CD4-positive, alpha-beta memory T cell (primary cell): ENCODE results near the gene PROSER2. TPM values are rescaled to one million over a fixed set of nuclear protein-coding genes. Genes with fewer than 3 reads are reported as not detected.

Experiments
- CTCF ChIA-PET: fragments of 350-600 bp; sonication (Branson Sonifier 250); formaldehyde crosslinking; loops from one replicate; lab custom pipeline; 2021; ENCODE audit warnings: inconsistent platforms; ENCODE audit not compliant: partially characterized antibody; lab: Charles Lee
- POLR2A ChIA-PET: fragments of 350-600 bp; sonication (Branson Sonifier 250); formaldehyde crosslinking; loops from one replicate; lab custom pipeline; 2021; ENCODE audit not compliant: partially characterized antibody; lab: Charles Lee
- DNase-seq, 5 donors: peaks; one replicate each; pipeline versions ENCODE4 v3.0.0 to v3.0.0-alpha.2; 2020 to 2022; ENCODE audit warnings: mixed read lengths in 1 of 5
- H3K27ac ChIP-seq: one replicate; pipeline ENCODE4 v1.7.0; 2013; ENCODE audit warnings: low read depth, low read length
- H3K27me3 ChIP-seq: 2 replicates; pipeline ENCODE4 v1.7.0; 2013; ENCODE audit warnings: mild to moderate bottlenecking, low read length, moderate library complexity; ENCODE audit not compliant: insufficient read depth
- H3K36me3 ChIP-seq: 2 replicates; pipeline ENCODE4 v1.7.0; 2013; ENCODE audit warnings: mild to moderate bottlenecking, low read length, moderate library complexity; ENCODE audit not compliant: insufficient read depth
- H3K4me1 ChIP-seq: 2 replicates; pipeline ENCODE4 v1.7.0; 2013; ENCODE audit warnings: mild to moderate bottlenecking, low read length, moderate library complexity; ENCODE audit not compliant: insufficient read depth
- H3K4me3 ChIP-seq, 2 donors: one replicate each; pipeline ENCODE4 v1.7.0; 2013; ENCODE audit warnings: low read length in 2 of 2, mild to moderate bottlenecking in 1 of 2
- H3K9me3 ChIP-seq, 2 donors: one replicate each; pipeline ENCODE4 v1.7.0; 2013; ENCODE audit warnings: low read length in 2 of 2, control low read depth in 1 of 2; ENCODE audit not compliant: control insufficient read depth in 1 of 2
- H3K27ac Mint-ChIP-seq, 7 donors: one replicate each; pipeline ENCODE4 v1.8.0; 2020 to 2021; ENCODE audit warnings: mixed read lengths in 7 of 7, mild to moderate bottlenecking in 6 of 7, inconsistent platforms in 3 of 7, moderate library complexity in 3 of 7
- H3K27me3 Mint-ChIP-seq, 2 donors: one replicate each; pipeline ENCODE4 v1.8.0; 2020 to 2021; ENCODE audit warnings: mixed read lengths in 2 of 2
- H3K36me3 Mint-ChIP-seq, 2 donors: one replicate each; pipeline ENCODE4 v1.8.0; 2020 to 2021; ENCODE audit warnings: mixed read lengths in 2 of 2, inconsistent platforms in 1 of 2, mild to moderate bottlenecking in 1 of 2
- H3K4me1 Mint-ChIP-seq, 4 donors: one replicate each; pipeline ENCODE4 v1.8.0; 2020 to 2021; ENCODE audit warnings: mixed read lengths in 4 of 4, mild to moderate bottlenecking in 1 of 4
- H3K4me3 Mint-ChIP-seq, 8 donors: one replicate each; pipeline ENCODE4 v1.8.0; 2020 to 2021; ENCODE audit warnings: mixed read lengths in 8 of 8, mild to moderate bottlenecking in 7 of 8, moderate library complexity in 6 of 8, inconsistent platforms in 3 of 8
- H3K9me3 Mint-ChIP-seq, 8 donors: one replicate each; pipeline ENCODE4 v1.8.0; 2020 to 2021; ENCODE audit warnings: mixed read lengths in 8 of 8, mild to moderate bottlenecking in 5 of 8, inconsistent platforms in 3 of 8, moderate library complexity in 1 of 8
- intact Hi-C: fragments of 100-400 bp; cut with micrococcal nuclease; formaldehyde crosslinking; loops from one replicate; pipeline ENCODE4 v1.15.1; 2023
- polyA plus RNA-seq, 2 donors: library from polyadenylated mRNA; unstranded; fragments of 300-500 nt; fragmentation: Illumina TruSeq; gene quantifications; one replicate each; pipeline ENCODE4 v1.2.3, GENCODE V29; 2021
- total RNA-seq, 2 experiments: library from RNA; stranded (reverse); gene quantifications; one replicate each; pipeline ENCODE4 v1.2.3, GENCODE V29; 2021

PROSER2 gene
- total and polyA plus RNA-seq, 4 experiments from 2014 or later, result 0.18 to 1.3 (median 0.78) TPM

DNA sequence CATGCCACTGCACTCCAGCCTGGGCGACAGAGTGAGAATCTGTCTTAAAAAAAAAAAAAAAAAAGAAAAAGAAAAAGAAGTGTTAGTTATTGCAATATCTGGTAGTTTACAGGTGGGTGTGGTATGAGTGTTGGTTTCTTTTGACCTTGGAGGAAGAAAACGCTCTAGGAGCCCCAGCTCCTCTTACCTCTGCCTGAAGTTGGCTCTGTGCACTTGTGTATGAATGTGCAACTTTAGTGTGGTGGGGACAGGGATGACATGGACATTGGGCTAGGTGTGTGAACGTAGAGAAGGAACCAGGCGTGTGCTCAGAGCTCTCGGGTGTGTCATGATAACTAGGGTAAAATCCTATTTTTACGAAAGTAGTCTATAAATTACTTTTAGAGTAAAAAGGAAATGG lies 11.9 kb downstream of the PROSER2 start:
- DNase-seq, result no peak
- CTCF ChIA-PET, result no interaction called here
- H3K36me3 ChIP-seq, result no peaks in the 10 kb centered on the region

DNA sequence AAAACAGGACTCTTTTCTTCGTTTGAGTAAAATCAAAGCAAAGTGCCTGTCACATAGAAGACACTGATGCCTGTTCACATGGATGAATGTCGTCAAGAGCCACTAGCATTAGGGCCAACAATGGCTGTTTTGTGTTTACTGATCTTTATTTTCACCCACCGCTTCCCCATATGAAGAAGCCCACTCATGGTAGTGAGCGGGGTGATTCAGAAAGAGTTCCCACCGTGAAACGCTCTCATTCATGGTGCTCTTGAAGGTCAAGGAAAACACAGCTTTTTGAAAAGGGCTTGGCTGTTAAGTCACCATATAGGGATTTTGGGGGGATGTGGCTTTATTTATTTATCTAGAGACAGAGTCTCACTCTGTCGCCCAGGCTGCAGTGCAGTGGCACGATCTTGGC lies 12.5 kb downstream of the PROSER2 start:
- Histone ChIP-seq H3K9me3 (no peaks in the 10 kb centered on the region), H3K4me3 (no peak overlapping the region), H3K36me3 (no peaks in the 10 kb centered on the region), H3K4me1 (peaks cover 9% of the 10 kb centered on the region), H3K27ac (no peak overlapping the region), H3K27me3 (no peaks in the 10 kb centered on the region)
- Mint-ChIP-seq H3K27me3 (peaks cover 11 to 19% of the 10 kb centered on the region in 2 donors), H3K36me3 (no peaks in the 10 kb centered on the region), H3K27ac (no peak overlapping the region), H3K4me1 (peaks cover 2 to 11% (median 5%) of the 10 kb centered on the region in 4 donors), H3K4me3 (no peak overlapping the region), H3K9me3 (no peaks in the 10 kb centered on the region)
- CTCF ChIA-PET, result no interaction called here
- intact Hi-C loops, result no loop called here
- POLR2A ChIA-PET, result no interaction called here
- no peak for DNase-seq

More for the DNA sequence above, 11.9 kb downstream of the PROSER2 start:
- H3K27ac ChIP-seq, result no peak overlapping the region
- H3K27me3 ChIP-seq, result no peaks in the 10 kb centered on the region
- no peaks in the 10 kb centered on the region for H3K9me3 ChIP-seq
- Mint-ChIP-seq H3K36me3 (no peaks in the 10 kb centered on the region), H3K4me3 (no peak overlapping the region), H3K27me3 (peaks cover 15 to 19% of the 10 kb centered on the region in 2 donors), H3K9me3 (no peaks in the 10 kb centered on the region), H3K4me1 (peaks cover 2 to 11% (median 6%) of the 10 kb centered on the region in 4 donors), H3K27ac (peak overlapping the region in 1 of 7 donors; percentile 16)
- POLR2A ChIA-PET, result no interaction called here
- H3K4me1 ChIP-seq, result peaks cover 9% of the 10 kb centered on the region
- intact Hi-C loops, result no loop called here
- no peak overlapping the region for H3K4me3 ChIP-seq

DNA sequence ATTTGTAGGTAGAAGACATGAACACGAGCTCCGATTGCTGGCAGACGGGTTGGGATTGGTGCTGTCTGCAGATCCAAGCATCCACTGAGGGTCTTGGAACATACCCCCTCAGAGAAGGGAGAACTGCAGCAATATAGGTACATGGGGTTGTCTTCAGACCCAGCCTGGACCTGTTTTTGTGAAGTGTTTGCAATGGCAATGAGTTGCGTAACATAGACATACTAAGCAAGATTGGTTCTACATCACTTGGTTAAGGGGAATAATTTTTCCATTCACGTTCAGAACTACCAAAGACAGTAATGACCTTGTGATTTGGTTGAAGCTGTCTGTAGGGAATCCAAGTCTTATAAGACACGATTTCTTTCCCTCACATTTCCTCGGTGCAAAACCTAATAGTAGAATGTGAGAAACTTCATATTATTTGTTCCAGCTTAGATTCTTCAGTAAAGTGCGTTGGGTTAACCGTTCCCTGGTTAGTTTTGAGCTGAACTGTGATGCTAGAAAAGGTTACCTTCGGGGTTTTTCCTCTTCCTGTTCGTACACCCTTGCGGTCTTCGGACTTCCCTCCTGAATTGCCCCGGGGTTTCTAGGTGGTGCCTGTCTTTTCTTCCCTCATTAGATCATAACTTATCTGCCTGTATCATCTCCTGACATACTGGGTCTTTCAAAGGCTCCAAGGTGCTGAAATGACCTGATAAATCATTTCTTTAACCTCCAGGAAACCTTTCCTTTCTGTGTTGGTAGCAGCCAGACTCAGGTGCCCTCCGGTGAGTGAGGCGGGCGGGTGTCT lies 14.4 kb downstream of the PROSER2 start:
- Histone ChIP-seq H3K36me3 (no peaks in the 10 kb centered on the region), H3K4me3 (no peak overlapping the region), H3K4me1 (peaks cover 9% of the 10 kb centered on the region), H3K27me3 (no peaks in the 10 kb centered on the region), H3K27ac (no peak overlapping the region), H3K9me3 (no peaks in the 10 kb centered on the region)
- no peaks in the 10 kb centered on the region for H3K36me3 Mint-ChIP-seq
- peak overlapping the region in 3 of 8 donors; percentile 0 to 47 (median 13) for H3K4me3 Mint-ChIP-seq
- peaks cover 2 to 11% (median 5%) of the 10 kb centered on the region in 4 donors for H3K4me1 Mint-ChIP-seq
- no peak overlapping the region for H3K27ac Mint-ChIP-seq
- H3K27me3 Mint-ChIP-seq, result peaks cover 9 to 10% of the 10 kb centered on the region in 2 donors
- intact Hi-C loops, result no loop called here
- no peak for DNase-seq
- CTCF ChIA-PET, result interaction anchor here (0.9 to 1.0 kb wide), 2 partner anchors 9 to 18 kb away, joined by 3 to 4 read pairs; no protein-coding TSS in a partner anchor
- POLR2A ChIA-PET, result no interaction called here
- no peaks in the 10 kb centered on the region for H3K9me3 Mint-ChIP-seq

DNA sequence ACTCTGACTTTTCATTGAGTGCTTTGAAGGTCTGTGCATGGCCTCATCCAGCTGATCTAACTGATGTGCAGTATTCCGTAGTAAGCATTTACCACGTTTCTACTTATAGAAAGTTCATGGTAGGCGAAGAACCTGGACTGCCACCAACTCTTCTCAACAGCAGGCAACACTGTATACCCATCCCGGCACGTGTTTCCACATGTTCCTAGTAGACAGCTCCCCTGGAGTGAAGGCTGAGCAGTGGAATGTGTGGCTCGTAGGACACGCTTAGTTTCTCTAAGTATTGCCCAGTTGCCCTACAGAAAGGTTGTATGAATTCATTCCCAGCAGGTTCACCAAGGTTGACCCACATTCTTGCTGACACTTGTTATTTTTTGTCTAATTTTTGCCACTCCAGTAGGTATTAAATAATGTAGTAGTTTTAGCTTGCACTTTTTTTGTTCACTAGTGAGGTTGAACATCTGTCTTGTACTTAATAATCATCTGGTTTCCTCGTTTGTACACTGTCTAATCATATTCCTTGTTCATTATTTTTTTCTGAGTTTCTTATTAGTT lies 15.2 kb downstream of the PROSER2 start:
- Histone ChIP-seq H3K4me3 (no peak overlapping the region), H3K27me3 (no peaks in the 10 kb centered on the region), H3K27ac (no peak overlapping the region), H3K4me1 (peaks cover 9% of the 10 kb centered on the region), H3K36me3 (no peaks in the 10 kb centered on the region), H3K9me3 (no peaks in the 10 kb centered on the region)
- Mint-ChIP-seq H3K27ac (no peak overlapping the region), H3K27me3 (peaks cover 9% of the 10 kb centered on the region in 2 donors), H3K36me3 (no peaks in the 10 kb centered on the region), H3K4me3 (no peak overlapping the region), H3K4me1 (peaks cover 2 to 11% (median 5%) of the 10 kb centered on the region in 4 donors), H3K9me3 (no peaks in the 10 kb centered on the region)
- CTCF ChIA-PET, result interaction anchor here (0.9 kb wide), 1 partner anchor 8 kb away, joined by 3 read pairs; no protein-coding TSS in a partner anchor
- POLR2A ChIA-PET, result no interaction called here
- intact Hi-C loops, result no loop called here
- no peak for DNase-seq

DNA sequence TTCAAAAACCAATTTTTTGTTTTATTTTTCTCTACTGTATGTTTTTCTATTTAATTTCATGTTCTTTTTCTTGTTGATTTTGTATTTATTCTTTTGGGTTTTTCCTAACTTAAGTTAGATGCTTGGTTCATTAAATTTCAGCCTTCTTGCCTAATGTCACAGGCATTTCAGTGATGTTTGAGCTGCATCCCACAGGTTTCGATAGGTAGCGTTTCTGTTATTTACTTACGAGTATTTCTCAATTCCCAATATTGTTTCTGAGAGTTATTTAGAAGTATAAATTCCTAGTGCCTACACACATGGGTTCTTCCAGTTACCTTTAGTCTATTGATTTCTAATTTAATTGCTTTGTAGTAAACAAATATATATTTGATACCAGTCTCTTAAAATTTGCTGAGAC lies 18.2 kb downstream of the PROSER2 start:
- POLR2A ChIA-PET, result no interaction called here
- Mint-ChIP-seq H3K27ac (no peak overlapping the region), H3K4me3 (no peak overlapping the region)

DNA sequence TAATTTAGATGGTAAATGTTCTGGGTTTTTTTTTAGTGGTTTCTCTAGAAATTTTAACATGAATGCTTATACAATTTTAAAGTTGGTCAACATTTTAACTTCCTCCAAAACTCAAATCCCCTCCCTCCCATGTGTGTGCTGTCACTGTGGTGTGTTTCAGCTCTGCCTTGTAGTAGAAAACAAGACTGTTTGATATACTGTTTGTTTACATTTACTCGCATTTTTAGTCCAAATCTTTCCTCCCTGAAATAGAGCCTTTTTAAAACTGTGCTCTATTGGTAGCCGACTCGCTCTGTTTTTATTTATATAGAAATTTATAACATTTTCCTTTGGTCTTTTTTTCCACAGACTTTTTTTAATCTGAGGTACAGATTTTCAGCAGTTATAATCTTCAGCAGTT lies 19.3 kb downstream of the PROSER2 start:
- no peak for DNase-seq
- CTCF ChIA-PET, result no interaction called here
- Histone ChIP-seq H3K27ac (no peak overlapping the region), H3K4me1 (peaks cover 16% of the 10 kb centered on the region), H3K27me3 (no peaks in the 10 kb centered on the region), H3K9me3 (no peaks in the 10 kb centered on the region), H3K36me3 (no peaks in the 10 kb centered on the region), H3K4me3 (no peak overlapping the region)
- Mint-ChIP-seq H3K9me3 (peaks cover 0 to 1% (median 0%) of the 10 kb centered on the region in 8 donors), H3K27me3 (peaks cover 7% of the 10 kb centered on the region in 2 donors), H3K4me1 (peaks cover 3 to 26% (median 11%) of the 10 kb centered on the region in 4 donors), H3K27ac (peak overlapping the region in 1 of 7 donors; percentile 55), H3K36me3 (no peaks in the 10 kb centered on the region), H3K4me3 (no peak overlapping the region)
- POLR2A ChIA-PET, result no interaction called here
- intact Hi-C loops, result no loop called here

More for the DNA sequence above, 18.2 kb downstream of the PROSER2 start:
- CTCF ChIA-PET, result no interaction called here
- Mint-ChIP-seq H3K4me1 (peaks cover 5 to 28% (median 11%) of the 10 kb centered on the region in 4 donors), H3K36me3 (no peaks in the 10 kb centered on the region), H3K27me3 (peaks cover 6 to 11% of the 10 kb centered on the region in 2 donors), H3K9me3 (peaks cover 0 to 1% (median 0%) of the 10 kb centered on the region in 8 donors)
- H3K27ac ChIP-seq, result no peak overlapping the region
- DNase-seq, result no peak
- intact Hi-C loops, result no loop called here
- no peak overlapping the region for H3K4me3 ChIP-seq
- no peaks in the 10 kb centered on the region for H3K27me3 ChIP-seq
- H3K4me1 ChIP-seq, result peaks cover 16% of the 10 kb centered on the region
- H3K36me3 ChIP-seq, result no peaks in the 10 kb centered on the region
- H3K9me3 ChIP-seq, result no peaks in the 10 kb centered on the region

DNA sequence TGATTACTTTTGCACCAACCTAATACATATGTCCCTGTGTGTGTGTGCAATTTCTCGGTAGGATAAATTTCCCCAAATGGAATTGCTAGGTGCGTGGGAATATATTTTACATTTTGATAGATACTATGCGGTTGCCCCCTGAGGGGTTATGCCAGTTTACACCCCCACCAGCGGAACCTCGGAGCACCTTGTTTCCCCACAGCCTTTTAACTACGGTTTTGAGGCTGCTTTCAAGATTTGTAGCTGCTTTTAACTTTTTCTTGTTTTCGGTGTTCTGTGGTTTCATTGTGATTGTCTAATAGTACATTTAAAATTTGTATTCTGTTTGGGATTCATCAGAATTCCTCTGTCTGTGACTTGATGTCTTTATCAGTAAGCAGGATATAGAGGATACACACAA lies 22.0 kb downstream of the PROSER2 start:
- Mint-ChIP-seq H3K36me3 (no peaks in the 10 kb centered on the region), H3K4me1 (peaks cover 3 to 17% (median 7%) of the 10 kb centered on the region in 4 donors), H3K27me3 (peaks cover 5 to 10% of the 10 kb centered on the region in 2 donors), H3K27ac (no peak overlapping the region), H3K9me3 (peaks cover 0 to 1% (median 0%) of the 10 kb centered on the region in 8 donors), H3K4me3 (peak overlapping the region in 2 of 8 donors; percentile 41 to 61)
- H3K36me3 ChIP-seq, result no peaks in the 10 kb centered on the region
- no peaks in the 10 kb centered on the region for H3K27me3 ChIP-seq
- no peaks in the 10 kb centered on the region for H3K9me3 ChIP-seq
- no peak for DNase-seq
- peaks cover 7% of the 10 kb centered on the region for H3K4me1 ChIP-seq
- no peak overlapping the region for H3K4me3 ChIP-seq
- intact Hi-C loops, result no loop called here
- no peak overlapping the region for H3K27ac ChIP-seq
- POLR2A ChIA-PET, result no interaction called here
- CTCF ChIA-PET, result interaction anchor here (0.6 to 1.3 kb wide), 2 partner anchors 18 to 29 kb away, joined by 3 read pairs; no protein-coding TSS in a partner anchor
